ENCODE measurements around the gene EYA4. TPM values are rescaled to one million over a fixed set of nuclear protein-coding genes. Genes with fewer than 3 reads are reported as not detected.

Gene EYA4
- polyA plus RNA-seq, 2 of the 4 experiments (the other 2 are of a cell fraction), result 14.4 to 28.3 TPM

- TF ChIP-seq EHMT2 (IDR thresholded peaks at IDR 0.05; ENCODE audit: low read depth) (no peak), SREBF2 (IDR thresholded peaks at IDR 0.05) (no peak), RAD21 (conservative IDR thresholded peaks at IDR 0.05 in 1 of 2, IDR thresholded peaks at IDR 0.05 in 1 of 2) (peak; percentile 76 to 87), MAX (IDR thresholded peaks at IDR 0.05) (no peak), BCL3 (IDR thresholded peaks at IDR 0.05) (no peak), HOXB5 (CRISPR knock-in tag; IDR thresholded peaks at IDR 0.05) (no peak), FOSL2 (IDR thresholded peaks at IDR 0.05) (no peak), FOSL2 (CRISPR knock-in tag; IDR thresholded peaks at IDR 0.05) (no peak), ZFP36 (IDR thresholded peaks at IDR 0.05; ENCODE audit: borderline replicate concordance, partially characterized antibody) (no peak), FOSB (CRISPR knock-in tag; IDR thresholded peaks at IDR 0.05) (no peak), KDM5A (IDR thresholded peaks at IDR 0.05) (no peak), CEBPB (IDR thresholded peaks at IDR 0.05) (peak in 1 of 2 experiments; percentile 28; a peak in 1 of 4 replicates), TFCP2L1 (CRISPR knock-in tag; IDR thresholded peaks at IDR 0.05) (no peak), HEYL (CRISPR knock-in tag; IDR thresholded peaks at IDR 0.05) (no peak), ZNF302 (CRISPR knock-in tag; IDR thresholded peaks at IDR 0.05) (no peak), ZSCAN20 (CRISPR knock-in tag; IDR thresholded peaks at IDR 0.05) (no peak), CHD4 (IDR thresholded peaks at IDR 0.05; ENCODE audit: borderline replicate concordance) (no peak), EHF (CRISPR knock-in tag; IDR thresholded peaks at IDR 0.05) (no peak), RFX5 (IDR thresholded peaks at IDR 0.05) (no peak), NPAS2 (CRISPR knock-in tag; IDR thresholded peaks at IDR 0.05; ENCODE audit: borderline replicate concordance) (no peak), PBX3 (IDR thresholded peaks at IDR 0.05) (no peak)
These were observed 271.4 kb downstream of the EYA4 start (continued) for GRCh38 chr6:133512410-133513016.

GRCh38 chr6:133523816-133524215 is 282.7 kb downstream of the EYA4 start:
- no peak for DNase-seq (ENCODE audit: low read depth in 1 of 2, low spot score in 1 of 2)
- Histone ChIP-seq H3K27ac (no peak overlapping the region), H3K4me2 (no peak overlapping the region), H3K9me3 (no peaks in the 10 kb centered on the region), H3K4me1 (no peaks in the 10 kb centered on the region), H3K4me3 (no peak overlapping the region)
- ChIA-PET POLR2A (no interaction called here), CTCF (interaction anchor here (1.3 kb wide), 1 partner anchor 393 kb away, joined by 3 read pairs; no protein-coding TSS in a partner anchor)
- no peak for TF ChIP-seq CBX2 (IDR thresholded peaks at IDR 0.05; ENCODE audit: borderline replicate concordance, low read depth)
- TF ChIP-seq ZFP36 (IDR thresholded peaks at IDR 0.05; ENCODE audit: borderline replicate concordance, partially characterized antibody), result no peak
- TF ChIP-seq HEYL (CRISPR knock-in tag; IDR thresholded peaks at IDR 0.05), result no peak
- TF ChIP-seq HOXA7 (CRISPR knock-in tag; IDR thresholded peaks at IDR 0.05), result no peak
- TF ChIP-seq KDM5A (IDR thresholded peaks at IDR 0.05), result no peak
- TF ChIP-seq HMGXB4 (CRISPR knock-in tag; IDR thresholded peaks at IDR 0.05; ENCODE audit: borderline replicate concordance), result no peak
- no peak for TF ChIP-seq POLR2AphosphoS2 (conservative IDR thresholded peaks at IDR 0.05; ENCODE audit: low read length)
- no peak for TF ChIP-seq E2F6 (IDR thresholded peaks at IDR 0.05; ENCODE audit: borderline replicate concordance, low read depth)
- TF ChIP-seq ATOH8 (CRISPR knock-in tag; IDR thresholded peaks at IDR 0.05; ENCODE audit: low read depth), result no peak
- no peak for TF ChIP-seq RFX5 (IDR thresholded peaks at IDR 0.05)
- TF ChIP-seq RNF2 (IDR thresholded peaks at IDR 0.05; ENCODE audit: borderline replicate concordance, low read depth), result no peak
- no peak for TF ChIP-seq CHD2 (IDR thresholded peaks at IDR 0.05; ENCODE audit: low read length, partially characterized antibody)
- TF ChIP-seq HDAC2 (IDR thresholded peaks at IDR 0.05), result no peak
- 100% methylated on average over 1 of the region's 1 CpG for WGBS (ENCODE audit: missing lambda C conversion rate)
- no peak for ATAC-seq
- no peak for FAIRE-seq
